H9 (cell line): ENCODE results near the gene ITGA4. TPM values are rescaled to one million over a fixed set of nuclear protein-coding genes. Genes with fewer than 3 reads are reported as not detected.
A peak's percentile ranks its signal among the peaks of the same experiment; 100 is the strongest.

ENCODE experiments used
- DNase-seq: peaks from one replicate; pipeline ENCODE4 v3.0.0-alpha.2; 2017
- H2AFZ ChIP-seq: one replicate; pipeline ENCODE4 v1.6.1; 2013; ENCODE audit warnings: mild to moderate bottlenecking, low read length, control low read depth, moderate library complexity
- H2AK5ac ChIP-seq: 2 replicates; pipeline ENCODE4 v1.6.1; 2013; ENCODE audit warnings: low read length, control low read depth, mixed read lengths; ENCODE audit not compliant: insufficient read length
- H2BK120ac ChIP-seq: one replicate; pipeline ENCODE4 v1.6.1; 2013; ENCODE audit warnings: low read depth, mild to moderate bottlenecking, low read length, control low read depth, inconsistent platforms; ENCODE audit not compliant: poor library complexity, severe bottlenecking
- H2BK12ac ChIP-seq: 2 replicates; pipeline ENCODE4 v1.6.1; 2013; ENCODE audit warnings: low read length, control low read depth, mixed read lengths, low read depth; ENCODE audit not compliant: insufficient read length
- H2BK15ac ChIP-seq: 2 replicates; pipeline ENCODE4 v1.6.1; 2013; ENCODE audit warnings: low read depth, low read length, control low read depth
- H2BK20ac ChIP-seq: one replicate; pipeline ENCODE4 v1.6.1; 2013; ENCODE audit warnings: low read depth, mild to moderate bottlenecking, low read length, control low read depth, inconsistent platforms; ENCODE audit not compliant: poor library complexity, severe bottlenecking
- H2BK5ac ChIP-seq: 2 replicates; pipeline ENCODE4 v1.6.1; 2013; ENCODE audit warnings: low read length, control low read depth, mixed read lengths; ENCODE audit not compliant: insufficient read length
- H3K14ac ChIP-seq: 2 replicates; pipeline ENCODE4 v1.6.1; 2013; ENCODE audit warnings: low read length, control low read depth; ENCODE audit not compliant: insufficient read depth
- H3K18ac ChIP-seq: 2 replicates; pipeline ENCODE4 v1.6.1; 2013; ENCODE audit warnings: low read depth, mild to moderate bottlenecking, mixed read lengths, low read length, control low read depth; ENCODE audit not compliant: insufficient read length
- H3K23ac ChIP-seq: 2 replicates; pipeline ENCODE4 v1.6.1; 2013; ENCODE audit warnings: low read length, control low read depth, mixed read lengths, low read depth; ENCODE audit not compliant: insufficient read length
- H3K23me2 ChIP-seq: 2 replicates; pipeline ENCODE4 v1.6.1; 2013; ENCODE audit warnings: low read depth, mild to moderate bottlenecking, mixed read lengths, low read length, control low read depth; ENCODE audit not compliant: insufficient read length, poor library complexity, severe bottlenecking
- H3K27ac ChIP-seq: 2 replicates; pipeline ENCODE4 v1.5.1; 2013; ENCODE audit warnings: low read length, control low read depth, mixed read lengths, low read depth; ENCODE audit not compliant: insufficient read length
- H3K27me3 ChIP-seq: 2 replicates; pipeline ENCODE4 v1.6.1; 2013; ENCODE audit warnings: low read length, control low read depth, inconsistent platforms; ENCODE audit not compliant: insufficient read depth
- H3K4ac ChIP-seq: 2 replicates; pipeline ENCODE4 v1.6.1; 2013; ENCODE audit warnings: low read depth, mild to moderate bottlenecking, control low read depth, inconsistent platforms, low read length, moderate library complexity
- H3K4me1 ChIP-seq: 2 replicates; pipeline ENCODE4 v1.6.1; 2013; ENCODE audit warnings: low read length, control low read depth, inconsistent platforms; ENCODE audit not compliant: insufficient read depth
- H3K4me2 ChIP-seq: 2 replicates; pipeline ENCODE4 v1.6.1; 2013; ENCODE audit warnings: low read length, control low read depth, mixed read lengths; ENCODE audit not compliant: insufficient read length, insufficient read depth
- H3K56ac ChIP-seq: 2 replicates; pipeline ENCODE4 v1.6.1; 2013; ENCODE audit warnings: low read depth, mild to moderate bottlenecking, mixed read lengths, low read length, control low read depth; ENCODE audit not compliant: insufficient read length
- H3K79me1 ChIP-seq: 2 replicates; pipeline ENCODE4 v1.6.1; 2013; ENCODE audit warnings: low read depth, mild to moderate bottlenecking, moderate library complexity, low read length, control low read depth, inconsistent platforms; ENCODE audit not compliant: insufficient read depth, poor library complexity, severe bottlenecking
- H3K79me2 ChIP-seq: 2 replicates; pipeline ENCODE4 v1.6.1; 2013; ENCODE audit warnings: low read length, control low read depth, inconsistent platforms; ENCODE audit not compliant: insufficient read depth
- H3K9ac ChIP-seq: 2 replicates; pipeline ENCODE4 v1.6.1; 2013; ENCODE audit warnings: low read length, control low read depth, mixed read lengths; ENCODE audit not compliant: insufficient read length; ENCODE audit errors: extremely low read depth
- H3K9me3 ChIP-seq: one replicate; pipeline ENCODE4 v1.6.1; 2013; ENCODE audit warnings: low read depth, low read length, inconsistent platforms; ENCODE audit not compliant: control insufficient read depth
- H3T11ph ChIP-seq: one replicate; pipeline ENCODE4 v1.6.1; 2013; ENCODE audit warnings: mild to moderate bottlenecking, low read length, control low read depth, inconsistent platforms
- H4K20me1 ChIP-seq: one replicate; pipeline ENCODE4 v1.6.1; 2013; ENCODE audit not compliant: control insufficient read depth, insufficient read length, insufficient read depth
- H4K5ac ChIP-seq: 2 replicates; pipeline ENCODE4 v1.6.1; 2013; ENCODE audit warnings: low read depth, mild to moderate bottlenecking, mixed read lengths, low read length, control low read depth; ENCODE audit not compliant: insufficient read length
- H4K8ac ChIP-seq: replicated peaks from 2 replicates; pipeline ENCODE4 v1.6.1; 2013; ENCODE audit warnings: low read length, control low read depth, mixed read lengths, low read depth; ENCODE audit not compliant: insufficient read length
- H4K91ac ChIP-seq: 2 replicates; pipeline ENCODE4 v1.6.1; 2013; ENCODE audit warnings: low read depth, mild to moderate bottlenecking, moderate library complexity, mixed read lengths, low read length, control low read depth; ENCODE audit not compliant: insufficient read length
- H3K27ac Mint-ChIP-seq, 3 experiments: 2 replicates in 2 of 3; 3 replicates in 1 of 3; pipeline ENCODE4 v1.8.0; 2020 to 2021; ENCODE audit warnings: mixed read lengths in 3 of 3, mild to moderate bottlenecking in 1 of 3, moderate library complexity in 1 of 3
- H3K27me3 Mint-ChIP-seq: 2 replicates; pipeline ENCODE4 v1.8.0; 2021; ENCODE audit warnings: low read depth, mild to moderate bottlenecking, moderate library complexity, mixed read lengths
- H3K36me3 Mint-ChIP-seq, 3 experiments: 2 replicates in 2 of 3; 3 replicates in 1 of 3; pipeline ENCODE4 v1.8.0; 2020 to 2021; ENCODE audit warnings: low read depth in 3 of 3, mixed read lengths in 3 of 3; ENCODE audit not compliant: insufficient read depth in 1 of 3
- H3K4me1 Mint-ChIP-seq, 2 experiments: 2 replicates each; pipeline ENCODE4 v1.8.0; 2020; ENCODE audit warnings: mixed read lengths in 2 of 2
- H3K4me3 Mint-ChIP-seq, 2 experiments: 2 replicates in 1 of 2; 3 replicates in 1 of 2; pipeline ENCODE4 v1.8.0; 2020 to 2021; ENCODE audit warnings: mild to moderate bottlenecking in 2 of 2, mixed read lengths in 2 of 2, moderate library complexity in 1 of 2
- H3K9me3 Mint-ChIP-seq, 2 experiments: 2 replicates in 1 of 2; 3 replicates in 1 of 2; pipeline ENCODE4 v1.8.0; 2020; ENCODE audit warnings: mild to moderate bottlenecking in 2 of 2, mixed read lengths in 2 of 2, moderate library complexity in 1 of 2
- WGBS: extraction: QIAGEN DNeasy Blood & Tissue Kit; methylation state at CpG from one replicate; pipeline ENCODE4 v1.1.7; 2013; ENCODE audit warnings: missing lambda C conversion rate, low lambda C conversion rate, mixed read lengths; ENCODE audit not compliant: insufficient read length; ENCODE audit errors: extremely low coverage; 5-methylcytosine and 5-hydroxymethylcytosine counted together
- total RNA-seq: library from RNA; stranded (reverse); gene quantifications from 2 replicates; pipeline ENCODE4 v1.2.1, GENCODE V29; 2021
- TF ChIP-seq, protein P1 (sequence below): fragments of 200-600 bp; sonication (generic); conservative IDR thresholded peaks from 3 replicates; pipeline ENCODE4 v1.8.0; 2021; ENCODE audit warnings: antibody characterized with exemption, mild to moderate bottlenecking

Gene ITGA4
- total RNA-seq, 1 experiment from 2014 or later: 1.3 TPM

- Histone ChIP-seq H3K79me1 (no peaks in the 10 kb centered on the region), H3K56ac (no peak overlapping the region), H3K79me2 (no peaks in the 10 kb centered on the region), H4K5ac (no peak overlapping the region), H2BK5ac (no peak overlapping the region), H3K14ac (no peak overlapping the region), H4K20me1 (no peaks in the 10 kb centered on the region), H3K27me3 (peaks cover 16% of the 10 kb centered on the region; the same call in 1 of the 2 replicates), H2BK12ac (no peak overlapping the region), H3K9me3 (no peaks in the 10 kb centered on the region), H3K4ac (no peak overlapping the region), H3K4me1 (no peaks in the 10 kb centered on the region), H3K23me2 (peaks cover 9% of the 10 kb centered on the region), H3K18ac (no peak overlapping the region), H2AFZ (no peak overlapping the region), H3K9ac (no peak overlapping the region), H4K8ac (no peak overlapping the region), H2BK15ac (no peak overlapping the region), H2BK120ac (no peak overlapping the region), H3K23ac (no peak overlapping the region), H4K91ac (no peak overlapping the region), H2AK5ac (no peak overlapping the region), H3T11ph (no peak overlapping the region), H2BK20ac (no peak overlapping the region), H3K4me2 (peak overlapping the region; percentile 81), H3K27ac (no peak overlapping the region)
- Mint-ChIP-seq H3K4me1 (peaks cover 10 to 13% of the 10 kb centered on the region in 2 experiments), H3K36me3 (no peaks in the 10 kb centered on the region), H3K27ac (no peak overlapping the region; a peak in 1 of 7 replicates), H3K4me3 (peak overlapping the region; percentile 66 to 73), H3K27me3 (peaks cover 71% of the 10 kb centered on the region), H3K9me3 (no peaks in the 10 kb centered on the region)
- TF ChIP-seq, protein P1, sequence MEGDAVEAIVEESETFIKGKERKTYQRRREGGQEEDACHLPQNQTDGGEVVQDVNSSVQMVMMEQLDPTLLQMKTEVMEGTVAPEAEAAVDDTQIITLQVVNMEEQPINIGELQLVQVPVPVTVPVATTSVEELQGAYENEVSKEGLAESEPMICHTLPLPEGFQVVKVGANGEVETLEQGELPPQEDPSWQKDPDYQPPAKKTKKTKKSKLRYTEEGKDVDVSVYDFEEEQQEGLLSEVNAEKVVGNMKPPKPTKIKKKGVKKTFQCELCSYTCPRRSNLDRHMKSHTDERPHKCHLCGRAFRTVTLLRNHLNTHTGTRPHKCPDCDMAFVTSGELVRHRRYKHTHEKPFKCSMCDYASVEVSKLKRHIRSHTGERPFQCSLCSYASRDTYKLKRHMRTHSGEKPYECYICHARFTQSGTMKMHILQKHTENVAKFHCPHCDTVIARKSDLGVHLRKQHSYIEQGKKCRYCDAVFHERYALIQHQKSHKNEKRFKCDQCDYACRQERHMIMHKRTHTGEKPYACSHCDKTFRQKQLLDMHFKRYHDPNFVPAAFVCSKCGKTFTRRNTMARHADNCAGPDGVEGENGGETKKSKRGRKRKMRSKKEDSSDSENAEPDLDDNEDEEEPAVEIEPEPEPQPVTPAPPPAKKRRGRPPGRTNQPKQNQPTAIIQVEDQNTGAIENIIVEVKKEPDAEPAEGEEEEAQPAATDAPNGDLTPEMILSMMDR: no peak
- no CpG with 5 or more reads among the region's 17 CpGs for WGBS
- DNase-seq: peak; percentile 57
These were observed 496 bp upstream of the ITGA4 start for GRCh38 chr2:181456660-181457120.
